ENCODE measurements around the gene RHBDD1.

RHBDD1 gene

DNA sequence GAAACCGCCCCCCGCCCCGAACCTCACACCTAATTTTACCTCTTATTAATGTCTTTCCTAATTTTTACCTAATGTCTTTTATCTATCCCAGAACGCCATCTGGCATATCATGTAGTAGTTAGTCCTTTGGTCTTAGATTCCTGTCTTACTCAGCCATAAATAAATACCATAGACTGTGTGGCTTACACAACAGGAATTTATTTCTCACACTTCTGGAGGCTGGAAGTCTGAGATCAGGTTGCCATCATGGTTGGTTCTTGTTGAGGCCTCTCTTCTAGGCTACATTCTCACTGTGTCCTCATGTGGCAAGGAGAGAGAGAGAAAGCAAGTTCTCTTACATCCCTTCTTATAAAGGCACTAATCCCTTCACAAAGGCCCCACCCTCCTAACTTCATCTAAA, 46.8 kb downstream of the RHBDD1 start:
- Histone ChIP-seq H3K4me2 (ENCODE audit: low read length) (no peak overlapping the region), H4K20me1 (ENCODE audit: insufficient read depth, low read length) (no peaks in the 10 kb centered on the region), H2AFZ (ENCODE audit: low read length) (no peak overlapping the region), H3K4me3 (ENCODE audit: low read depth, low read length, poor library complexity, severe bottlenecking) (no peak overlapping the region), H3K27me3 (ENCODE audit: insufficient read depth, low read length) (no peaks in the 10 kb centered on the region), H3K27ac (ENCODE audit: low read depth, low read length, poor library complexity, severe bottlenecking) (no peak overlapping the region), H3K4me1 (ENCODE audit: insufficient read depth, low read length, severe bottlenecking) (no peaks in the 10 kb centered on the region), H3K36me3 (ENCODE audit: insufficient read depth, low read length) (peaks cover 14% of the 10 kb centered on the region), H3K9me2 (ENCODE audit: low read depth, low read length) (no peaks in the 10 kb centered on the region), H3F3A (ENCODE audit: insufficient read depth, low read length) (no peaks in the 10 kb centered on the region), H3K79me2 (ENCODE audit: insufficient read depth, low read length) (no peaks in the 10 kb centered on the region), H3K9ac (ENCODE audit: low read length) (no peak overlapping the region), H3K9me3 (ENCODE audit: low read length) (no peaks in the 10 kb centered on the region)
- TF ChIP-seq EZH2 (IDR thresholded peaks at IDR 0.05; ENCODE audit: borderline replicate concordance, low read length), result no peak
- TF ChIP-seq, protein P1, sequence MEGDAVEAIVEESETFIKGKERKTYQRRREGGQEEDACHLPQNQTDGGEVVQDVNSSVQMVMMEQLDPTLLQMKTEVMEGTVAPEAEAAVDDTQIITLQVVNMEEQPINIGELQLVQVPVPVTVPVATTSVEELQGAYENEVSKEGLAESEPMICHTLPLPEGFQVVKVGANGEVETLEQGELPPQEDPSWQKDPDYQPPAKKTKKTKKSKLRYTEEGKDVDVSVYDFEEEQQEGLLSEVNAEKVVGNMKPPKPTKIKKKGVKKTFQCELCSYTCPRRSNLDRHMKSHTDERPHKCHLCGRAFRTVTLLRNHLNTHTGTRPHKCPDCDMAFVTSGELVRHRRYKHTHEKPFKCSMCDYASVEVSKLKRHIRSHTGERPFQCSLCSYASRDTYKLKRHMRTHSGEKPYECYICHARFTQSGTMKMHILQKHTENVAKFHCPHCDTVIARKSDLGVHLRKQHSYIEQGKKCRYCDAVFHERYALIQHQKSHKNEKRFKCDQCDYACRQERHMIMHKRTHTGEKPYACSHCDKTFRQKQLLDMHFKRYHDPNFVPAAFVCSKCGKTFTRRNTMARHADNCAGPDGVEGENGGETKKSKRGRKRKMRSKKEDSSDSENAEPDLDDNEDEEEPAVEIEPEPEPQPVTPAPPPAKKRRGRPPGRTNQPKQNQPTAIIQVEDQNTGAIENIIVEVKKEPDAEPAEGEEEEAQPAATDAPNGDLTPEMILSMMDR (IDR thresholded peaks at IDR 0.05; ENCODE audit: low read length), result no peak

- TF ChIP-seq, protein P1 (IDR thresholded peaks at IDR 0.05; ENCODE audit: low read length), result no peak
- TF ChIP-seq EZH2 (IDR thresholded peaks at IDR 0.05; ENCODE audit: borderline replicate concordance, low read length), result no peak
- Histone ChIP-seq H3F3A (ENCODE audit: insufficient read depth, low read length) (no peaks in the 10 kb centered on the region), H2AFZ (ENCODE audit: low read length) (no peak overlapping the region), H3K4me3 (ENCODE audit: low read depth, low read length, poor library complexity, severe bottlenecking) (no peak overlapping the region), H3K27ac (ENCODE audit: low read depth, low read length, poor library complexity, severe bottlenecking) (no peak overlapping the region), H3K9me3 (ENCODE audit: low read length) (no peaks in the 10 kb centered on the region), H3K36me3 (ENCODE audit: insufficient read depth, low read length) (peaks cover 14% of the 10 kb centered on the region), H3K4me1 (ENCODE audit: insufficient read depth, low read length, severe bottlenecking) (no peaks in the 10 kb centered on the region), H4K20me1 (ENCODE audit: insufficient read depth, low read length) (no peaks in the 10 kb centered on the region), H3K4me2 (ENCODE audit: low read length) (no peak overlapping the region), H3K9ac (ENCODE audit: low read length) (no peak overlapping the region), H3K27me3 (ENCODE audit: insufficient read depth, low read length) (no peaks in the 10 kb centered on the region), H3K79me2 (ENCODE audit: insufficient read depth, low read length) (no peaks in the 10 kb centered on the region), H3K9me2 (ENCODE audit: low read depth, low read length) (no peaks in the 10 kb centered on the region)
Measured at GRCh38 chr2:226883296-226883795, 47.5 kb downstream of the RHBDD1 start.

- no peaks in the 10 kb centered on the region for H3F3A ChIP-seq (ENCODE audit: insufficient read depth, low read length)
- H4K20me1 ChIP-seq (ENCODE audit: insufficient read depth, low read length), result no peaks in the 10 kb centered on the region
- no peaks in the 10 kb centered on the region for H3K9me3 ChIP-seq (ENCODE audit: low read length)
- H3K27me3 ChIP-seq (ENCODE audit: insufficient read depth, low read length), result no peaks in the 10 kb centered on the region
- no peaks in the 10 kb centered on the region for H3K4me1 ChIP-seq (ENCODE audit: insufficient read depth, low read length, severe bottlenecking)
- no peaks in the 10 kb centered on the region for H3K9me2 ChIP-seq (ENCODE audit: low read depth, low read length)
- H3K4me3 ChIP-seq (ENCODE audit: low read depth, low read length, poor library complexity, severe bottlenecking), result no peak overlapping the region
- no peak overlapping the region for H2AFZ ChIP-seq (ENCODE audit: low read length)
- no peak overlapping the region for H3K27ac ChIP-seq (ENCODE audit: low read depth, low read length, poor library complexity, severe bottlenecking)
- H3K36me3 ChIP-seq (ENCODE audit: insufficient read depth, low read length), result peaks cover 14% of the 10 kb centered on the region
- TF ChIP-seq EZH2 (IDR thresholded peaks at IDR 0.05; ENCODE audit: borderline replicate concordance, low read length), result no peak
- TF ChIP-seq, protein P1 (IDR thresholded peaks at IDR 0.05; ENCODE audit: low read length), result no peak
- H3K4me2 ChIP-seq (ENCODE audit: low read length), result no peak overlapping the region
- H3K79me2 ChIP-seq (ENCODE audit: insufficient read depth, low read length), result no peaks in the 10 kb centered on the region
- no peak overlapping the region for H3K9ac ChIP-seq (ENCODE audit: low read length)
Measured at GRCh38 chr2:226884166-226884565, 48.3 kb downstream of the RHBDD1 start.
